H1 (cell line): ENCODE results near the gene NFATC1. TPM values are rescaled to one million over a fixed set of nuclear protein-coding genes. Genes with fewer than 3 reads are reported as not detected.

Experiments
- CTCF ChIA-PET: fragments of 300-600 bp; sonication (Branson Sonifier 250); formaldehyde crosslinking; loops from one replicate; lab custom pipeline; 2021; ENCODE audit not compliant: partially characterized antibody; lab: Charles Lee
- POLR2A ChIA-PET: fragments of 300-600 bp; sonication (Branson Sonifier 250); formaldehyde crosslinking; loops from one replicate; lab custom pipeline; 2021; ENCODE audit warnings: inconsistent platforms; ENCODE audit not compliant: partially characterized antibody; lab: Charles Lee
- DNase-seq, 2 experiments: peaks; one replicate each; pipeline versions ENCODE4 v3.0.0 to v3.0.0-alpha.2; 2010 to 2022; ENCODE audit warnings: low spot score in 2 of 2, low read depth in 1 of 2, mixed read lengths in 1 of 2
- FAIRE-seq: peaks from 2 replicates; lab custom pipeline; 2011; peaks lifted over from hg19 to GRCh38; lab: Jason Lieb, UNC
- H2AFZ ChIP-seq: 2 replicates; pipeline ENCODE4 v1.8.1; 2012; ENCODE audit warnings: low read length, inconsistent platforms
- H2AK5ac ChIP-seq: 2 replicates; pipeline ENCODE4 v1.6.1; 2013; ENCODE audit warnings: low read depth, low read length
- H2BK120ac ChIP-seq: replicated peaks from 2 replicates; pipeline ENCODE3; 2013; ENCODE audit warnings: low read depth, low read length, inconsistent platforms
- H2BK12ac ChIP-seq: 2 replicates; pipeline ENCODE4 v1.6.1; 2013; ENCODE audit warnings: low read depth, low read length
- H2BK15ac ChIP-seq: 2 replicates; pipeline ENCODE4 v1.6.1; 2013; ENCODE audit warnings: low read length
- H2BK20ac ChIP-seq: 2 replicates; pipeline ENCODE4 v1.6.1; 2013; ENCODE audit warnings: low read length
- H2BK5ac ChIP-seq: 2 replicates; pipeline ENCODE4 v1.6.1; 2013; ENCODE audit warnings: low read depth, low read length
- H3K14ac ChIP-seq: 2 replicates; pipeline ENCODE4 v1.6.1; 2013; ENCODE audit warnings: inconsistent platforms; ENCODE audit not compliant: insufficient read length
- H3K18ac ChIP-seq: 2 replicates; pipeline ENCODE4 v1.6.1; 2013; ENCODE audit warnings: low read length; ENCODE audit errors: extremely low read depth
- H3K23ac ChIP-seq: 2 replicates; pipeline ENCODE4 v1.6.1; 2013; ENCODE audit warnings: inconsistent platforms; ENCODE audit not compliant: insufficient read length
- H3K23me2 ChIP-seq: 2 replicates; pipeline ENCODE4 v1.6.1; 2013; ENCODE audit warnings: low read depth, low read length
- H3K27ac ChIP-seq: 2 replicates; pipeline ENCODE4 v1.6.1; 2011; ENCODE audit warnings: low read depth, low read length, inconsistent platforms
- H3K27me3 ChIP-seq, 4 experiments: replicated peaks in 1 of 4; 1 replicate in 1 of 4; 2 replicates in 3 of 4; pipeline versions ENCODE4 v1.6.1 to v1.8.1; 2011 to 2013; ENCODE audit warnings: low read length in 3 of 4, mild to moderate bottlenecking in 3 of 4, inconsistent platforms in 2 of 4, mixed read lengths in 2 of 4, moderate library complexity in 1 of 4; ENCODE audit not compliant: control insufficient read depth in 3 of 4, insufficient read depth in 3 of 4; ENCODE audit errors: extremely low read depth in 1 of 4
- H3K36me3 ChIP-seq, 4 experiments: 2 replicates each; pipeline versions ENCODE4 v1.6.1 to v1.8.1; 2011 to 2013; ENCODE audit warnings: mild to moderate bottlenecking in 4 of 4, low read length in 3 of 4, moderate library complexity in 2 of 4, control low read depth in 1 of 4, inconsistent platforms in 1 of 4; ENCODE audit not compliant: insufficient read depth in 4 of 4, control insufficient read depth in 2 of 4
- H3K4ac ChIP-seq: replicated peaks from 2 replicates; pipeline ENCODE3; 2013; ENCODE audit warnings: low read length, low read depth, mixed read lengths, inconsistent platforms; ENCODE audit not compliant: insufficient read length
- H3K4me1 ChIP-seq, 4 experiments: replicated peaks in 1 of 4; 1 replicate in 1 of 4; 2 replicates in 3 of 4; pipeline versions ENCODE4 v1.6.1 to v1.8.1; 2011 to 2013; ENCODE audit warnings: low read length in 3 of 4, inconsistent platforms in 2 of 4, mixed read lengths in 1 of 4; ENCODE audit not compliant: insufficient read depth in 4 of 4, control insufficient read depth in 3 of 4
- H3K4me2 ChIP-seq, 2 experiments: 2 replicates each; pipeline versions ENCODE4 v1.6.1 to v1.8.1; 2011 to 2013; ENCODE audit warnings: low read depth in 2 of 2, low read length in 2 of 2, control low read depth in 1 of 2, inconsistent platforms in 1 of 2, mild to moderate bottlenecking in 1 of 2; ENCODE audit not compliant: insufficient read depth in 1 of 2
- H3K4me3 ChIP-seq, 4 experiments: fragments of 200-600, 300-600 bp in 1 of 4; sonication (generic), shearing (Covaris generic), sonication (Bioruptor Twin) in 1 of 4; 2 replicates each; pipeline versions ENCODE4 v1.5.1 to v1.8.1; 2011 to 2016; ENCODE audit warnings: low read length in 4 of 4, low read depth in 3 of 4, control low read depth in 2 of 4, inconsistent platforms in 2 of 4, mild to moderate bottlenecking in 2 of 4, mixed read lengths in 1 of 4, moderate library complexity in 1 of 4; ENCODE audit not compliant: insufficient read depth in 2 of 4; ENCODE audit errors: extremely low read depth in 1 of 4
- H3K56ac ChIP-seq: replicated peaks from 2 replicates; pipeline ENCODE3; 2013; ENCODE audit warnings: low read depth, mild to moderate bottlenecking, mixed read lengths, low read length, inconsistent platforms; ENCODE audit not compliant: insufficient read length
- H3K79me1 ChIP-seq: 2 replicates; pipeline ENCODE4 v1.6.1; 2013; ENCODE audit warnings: low read depth, low read length, control low read depth
- H3K79me2 ChIP-seq, 2 experiments: 2 replicates each; pipeline versions ENCODE4 v1.6.1 to v1.8.1; 2012 to 2013; ENCODE audit warnings: low read length in 2 of 2, mild to moderate bottlenecking in 2 of 2, inconsistent platforms in 1 of 2; ENCODE audit not compliant: insufficient read depth in 2 of 2, control insufficient read depth in 1 of 2
- H3K9ac ChIP-seq, 4 experiments: replicated peaks in 1 of 4; 1 replicate in 1 of 4; 2 replicates in 3 of 4; pipeline versions ENCODE4 v1.6.1 to v1.8.1; 2011 to 2013; ENCODE audit warnings: low read depth in 3 of 4, low read length in 3 of 4, control low read depth in 2 of 4, mild to moderate bottlenecking in 2 of 4, moderate library complexity in 2 of 4, inconsistent platforms in 1 of 4; ENCODE audit errors: extremely low read depth in 1 of 4
- H3K9me3 ChIP-seq, 2 experiments: 2 replicates each; pipeline versions ENCODE4 v1.6.1 to v1.8.1; 2012 to 2013; ENCODE audit warnings: mild to moderate bottlenecking in 2 of 2, moderate library complexity in 2 of 2, control low read depth in 1 of 2, inconsistent platforms in 1 of 2, low read depth in 1 of 2, low read length in 1 of 2, mixed read lengths in 1 of 2; ENCODE audit not compliant: insufficient read depth in 2 of 2
- H4K20me1 ChIP-seq, 2 experiments: replicated peaks in 1 of 2; 2 replicates each; pipeline versions ENCODE3 to v1.8.1; 2011 to 2013; ENCODE audit warnings: inconsistent platforms in 2 of 2, low read length in 2 of 2, mild to moderate bottlenecking in 1 of 2; ENCODE audit not compliant: insufficient read depth in 2 of 2, control insufficient read depth in 1 of 2
- H4K5ac ChIP-seq: 2 replicates; pipeline ENCODE4 v1.6.1; 2013; ENCODE audit warnings: low read length, low read depth, mixed read lengths, inconsistent platforms; ENCODE audit not compliant: insufficient read length
- H4K8ac ChIP-seq: 2 replicates; pipeline ENCODE4 v1.8.0; 2013; ENCODE audit warnings: mild to moderate bottlenecking, moderate library complexity, low read length, inconsistent platforms; ENCODE audit not compliant: insufficient read depth; ENCODE audit errors: extremely low read depth
- H4K91ac ChIP-seq: replicated peaks from 2 replicates; pipeline ENCODE3; 2013; ENCODE audit warnings: low read length, mixed read lengths, inconsistent platforms; ENCODE audit not compliant: insufficient read length
- ATF2 ChIP-seq: IDR thresholded peaks from 2 replicates; pipeline ENCODE4 v1.6.1; 2012; ENCODE audit warnings: low read length, inconsistent platforms
- CBX8 ChIP-seq: fragments of 300-800, 300-1000 bp; sonication (generic); IDR thresholded peaks from 2 replicates; pipeline ENCODE4 v1.7.1; 2016; ENCODE audit warnings: low read depth, low read length, borderline replicate concordance
- CTCF ChIP-seq, 3 experiments: IDR thresholded peaks; 1 replicate in 2 of 3; 2 replicates in 1 of 3; pipeline versions ENCODE4 v1.5.1 to v1.6.1; 2011; ENCODE audit warnings: low read length in 3 of 3, mild to moderate bottlenecking in 3 of 3, inconsistent platforms in 2 of 3, low read depth in 1 of 3, moderate library complexity in 1 of 3; ENCODE audit not compliant: insufficient read depth in 1 of 3; ENCODE audit errors: control extremely low read depth in 1 of 3
- EP300 ChIP-seq, 2 experiments: IDR thresholded peaks; 1 replicate in 1 of 2; 2 replicates in 1 of 2; pipeline ENCODE4 v1.6.1; 2011 to 2012; ENCODE audit warnings: low read depth in 2 of 2, low read length in 2 of 2, mild to moderate bottlenecking in 2 of 2, borderline replicate concordance in 1 of 2, inconsistent platforms in 1 of 2, moderate library complexity in 1 of 2
- NRF1 ChIP-seq: IDR thresholded peaks from 2 replicates; pipeline ENCODE4 v1.6.1; 2011; ENCODE audit warnings: mild to moderate bottlenecking, low read depth, low read length, improper control_type of control experiment
- RAD21 ChIP-seq, 2 experiments: IDR thresholded peaks in 1 of 2; conservative IDR thresholded peaks in 1 of 2; 2 replicates each; pipeline ENCODE4 v1.6.1; 2011; ENCODE audit warnings: low read depth in 2 of 2, low read length in 2 of 2, improper control_type of control experiment in 1 of 2, inconsistent platforms in 1 of 2, mild to moderate bottlenecking in 1 of 2, moderate library complexity in 1 of 2
- TAF1 ChIP-seq: IDR thresholded peaks from 2 replicates; pipeline ENCODE4 v1.6.1; 2011; ENCODE audit warnings: mild to moderate bottlenecking, low read depth, low read length
- TCF12 ChIP-seq: IDR thresholded peaks from 2 replicates; pipeline ENCODE4 v1.6.1; 2011; ENCODE audit warnings: low read depth, mild to moderate bottlenecking, low read length
- ZNF274 ChIP-seq: IDR thresholded peaks from 2 replicates; pipeline ENCODE4 v1.7.0; 2012; ENCODE audit warnings: low read length, borderline replicate concordance; ENCODE audit errors: extremely low read depth
- WGBS, 2 experiments: shearing (Covaris generic) in 1 of 2; methylation state at CpG; one replicate each; pipeline versions ENCODE4 v1.1.6 to v1.1.7; 2013 to 2015; ENCODE audit warnings: low lambda C conversion rate in 2 of 2, mixed read lengths in 2 of 2, inconsistent platforms in 1 of 2, low coverage in 1 of 2, missing lambda C conversion rate in 1 of 2; ENCODE audit not compliant: insufficient replicate concordance in 2 of 2, insufficient coverage in 1 of 2, insufficient read length in 1 of 2; ENCODE audit errors: extremely low coverage in 1 of 2, missing lambda C conversion rate in 1 of 2; 5-methylcytosine and 5-hydroxymethylcytosine counted together
- polyA plus RNA-seq, 7 experiments: library from polyadenylated mRNA; depleted of rRNA in 3 of 7; stranded (reverse) in 5 of 7; unstranded in 2 of 7; fragments of >200 nt in 5 of 7; fragments of 200-250 nt in 2 of 7; gene quantifications; 1 replicate in 5 of 7; 2 replicates in 1 of 7; 4 replicates in 1 of 7; pipeline versions ENCODE4 v1.2.1 to v1.2.3, GENCODE V29; 2011 to 2013; ENCODE audit warnings: missing spikeins in 2 of 7, mixed read lengths in 2 of 7
- total RNA-seq: library from RNA; stranded (reverse); fragmentation: NEBNext Ultra II Directional; extraction: Animal tissue kit (Norgen Biotek cat#: 25700); gene quantifications from 2 replicates; pipeline ENCODE4 v1.2.1, GENCODE V29; 2021

The NFATC1 gene
- total and polyA plus RNA-seq, 2 of the 8 experiments (the other 6 are each of a cell fraction or from before 2014, with no cell fraction given), result 2.0 to 6.6 TPM

GRCh38 chr18:79501006-79501405 is 105.3 kb downstream of the NFATC1 start:
- POLR2A ChIA-PET, result no interaction called here
- Histone ChIP-seq H2BK20ac (no peak overlapping the region), H2BK15ac (no peak overlapping the region), H2BK120ac (no peak overlapping the region), H3K4me1 (no peaks in the 10 kb centered on the region), H3K23ac (no peak overlapping the region), H2BK5ac (no peak overlapping the region), H3K4ac (no peak overlapping the region), H3K4me3 (no peak overlapping the region), H4K8ac (no peak overlapping the region), H3K9me3 (peaks cover under 1 to 10% of the 10 kb centered on the region in 2 experiments; a peak in 2 of 4 replicates), H3K4me2 (no peak overlapping the region), H3K56ac (no peak overlapping the region), H3K18ac (no peak overlapping the region), H3K27ac (no peak overlapping the region), H3K36me3 (no peaks in the 10 kb centered on the region), H3K79me2 (no peaks in the 10 kb centered on the region), H2AFZ (no peak overlapping the region), H4K5ac (no peak overlapping the region), H3K9ac (no peak overlapping the region), H4K91ac (no peak overlapping the region), H2BK12ac (no peak overlapping the region), H3K79me1 (no peaks in the 10 kb centered on the region), H4K20me1 (no peaks in the 10 kb centered on the region), H3K23me2 (no peaks in the 10 kb centered on the region), H3K27me3 (0 out of 7 replicates have a peak, but pooled peaks cover 0 to under 1% (median 0%) of the 10 kb centered on the region in 4 experiments), H2AK5ac (no peak overlapping the region), H3K14ac (no peak overlapping the region)
- CTCF ChIA-PET, result no interaction called here
- no peak for FAIRE-seq
- 93% methylated on average over 4 of the region's 4 CpGs; no CpG with 5 or more reads in 1 of the 2 experiments for WGBS, 2 experiments
- no peak for DNase-seq
- TF ChIP-seq ZNF274, result no peak
- TF ChIP-seq ATF2, result no peak
- TF ChIP-seq EP300 (IDR thresholded peaks at IDR 0.05; ENCODE audit: borderline replicate concordance in 1 of 2, low read depth in 2 of 2, low read length in 2 of 2), result no peak
- no peak for TF ChIP-seq CTCF (IDR thresholded peaks at IDR 0.05; ENCODE audit: control extremely low read depth in 1 of 3, insufficient read depth in 1 of 3, low read depth in 1 of 3, low read length in 3 of 3)
- no peak for TF ChIP-seq TCF12
- no peak for TF ChIP-seq TAF1
- TF ChIP-seq RAD21 (IDR thresholded peaks at IDR 0.05 in 1 of 2, conservative IDR thresholded peaks at IDR 0.05 in 1 of 2; ENCODE audit: low read depth in 2 of 2, low read length in 2 of 2), result no peak
- TF ChIP-seq NRF1, result no peak
- TF ChIP-seq CBX8, result no peak
